ENCODE data around the gene FNDC10.

- TF ChIP-seq POLR2A (IDR thresholded peaks at IDR 0.05; ENCODE audit: low read depth, low read length), result no peak
- TF ChIP-seq POLR2AphosphoS5 (IDR thresholded peaks at IDR 0.05; ENCODE audit: low read depth, low read length), result no peak
- no peak for TF ChIP-seq TAF1 (IDR thresholded peaks at IDR 0.05; ENCODE audit: borderline replicate concordance, low read depth, low read length)
These were observed 3.9 kb upstream of the FNDC10 start for GRCh38 chr1:1603671-1604373.
